ENCODE measurements around the gene KIR2DL4. TPM values are rescaled to one million over a fixed set of nuclear protein-coding genes. Genes with fewer than 3 reads are reported as not detected.
"Not testable (repeated sequence)": the region's sequence is repeated elsewhere in the genome, so short reads cannot be mapped to it uniquely, and the experiment has no call there.

The KIR2DL4 gene
- total RNA-seq, 2 experiments from 2014 or later = not detected

- H3K36me3 Mint-ChIP-seq (ENCODE audit: low read depth); H3K4me1 Mint-ChIP-seq; intact Hi-C loops (cut with DNase I, micrococcal nuclease); H3K27ac Mint-ChIP-seq; H3K4me3 Mint-ChIP-seq; CTCF ChIA-PET; POLR2A ChIA-PET; H3K27me3 Mint-ChIP-seq; ATAC-seq; DNase-seq; H3K9me3 Mint-ChIP-seq (ENCODE audit: low read depth): not testable (repeated sequence)
Measured at GRCh38 chr19:54777851-54778250, 25.6 kb upstream of the KIR2DL4 start.

GRCh38 chr19:54778896-54779295 lies 24.5 kb upstream of the KIR2DL4 start:
- DNase-seq; H3K27me3 Mint-ChIP-seq; POLR2A ChIA-PET; H3K27ac Mint-ChIP-seq; intact Hi-C loops (cut with DNase I, micrococcal nuclease); H3K4me3 Mint-ChIP-seq; H3K4me1 Mint-ChIP-seq; H3K9me3 Mint-ChIP-seq (ENCODE audit: low read depth); H3K36me3 Mint-ChIP-seq (ENCODE audit: low read depth); CTCF ChIA-PET; ATAC-seq: not testable (repeated sequence)

GRCh38 chr19:54782916-54783315 lies 20.5 kb upstream of the KIR2DL4 start:
- not testable (repeated sequence) for ATAC-seq

GRCh38 chr19:54786091-54786723 lies 17.2 kb upstream of the KIR2DL4 start:
- H3K9me3 Mint-ChIP-seq (ENCODE audit: low read depth); H3K4me3 Mint-ChIP-seq; DNase-seq; H3K36me3 Mint-ChIP-seq (ENCODE audit: low read depth); POLR2A ChIA-PET; H3K27ac Mint-ChIP-seq; H3K4me1 Mint-ChIP-seq; intact Hi-C loops (cut with DNase I, micrococcal nuclease); CTCF ChIA-PET; ATAC-seq: not testable (repeated sequence)
- peaks cover 21% of the 10 kb centered on the region for H3K27me3 Mint-ChIP-seq

More at GRCh38 chr19:54782916-54783315, 20.5 kb upstream of the KIR2DL4 start:
- H3K36me3 Mint-ChIP-seq (ENCODE audit: low read depth); H3K27ac Mint-ChIP-seq; CTCF ChIA-PET; H3K4me1 Mint-ChIP-seq; intact Hi-C loops (cut with DNase I, micrococcal nuclease); H3K4me3 Mint-ChIP-seq; POLR2A ChIA-PET; DNase-seq; H3K9me3 Mint-ChIP-seq (ENCODE audit: low read depth): not testable (repeated sequence)
- H3K27me3 Mint-ChIP-seq = peaks cover 19% of the 10 kb centered on the region

GRCh38 chr19:54788154-54788553 lies 15.3 kb upstream of the KIR2DL4 start:
- H3K27me3 Mint-ChIP-seq = peaks cover 23% of the 10 kb centered on the region
- DNase-seq; H3K4me1 Mint-ChIP-seq; ATAC-seq; POLR2A ChIA-PET; H3K27ac Mint-ChIP-seq; H3K4me3 Mint-ChIP-seq; intact Hi-C loops (cut with DNase I, micrococcal nuclease); CTCF ChIA-PET; H3K9me3 Mint-ChIP-seq (ENCODE audit: low read depth); H3K36me3 Mint-ChIP-seq (ENCODE audit: low read depth): not testable (repeated sequence)

GRCh38 chr19:54790711-54791110 lies 12.7 kb upstream of the KIR2DL4 start:
- Mint-ChIP-seq H3K27ac (no peak overlapping the region), H3K4me1 (peaks cover 9% of the 10 kb centered on the region), H3K36me3 (ENCODE audit: low read depth) (no peaks in the 10 kb centered on the region), H3K27me3 (peaks cover 24% of the 10 kb centered on the region), H3K9me3 (ENCODE audit: low read depth) (no peaks in the 10 kb centered on the region), H3K4me3 (no peak overlapping the region)
- no peak for DNase-seq
- intact Hi-C loops (cut with DNase I, micrococcal nuclease) = no loop called here
- CTCF ChIA-PET = interaction anchor here (0.7 kb wide), 1 partner anchor 189 kb away, joined by 3 read pairs; no protein-coding TSS in a partner anchor
- POLR2A ChIA-PET = no interaction called here
- no peak for ATAC-seq

GRCh38 chr19:54791476-54791875 lies 11.9 kb upstream of the KIR2DL4 start:
- peaks cover 24% of the 10 kb centered on the region for H3K27me3 Mint-ChIP-seq
- POLR2A ChIA-PET = no interaction called here
- DNase-seq = no peak
- no peak overlapping the region for H3K4me3 Mint-ChIP-seq
- no peak for ATAC-seq
- H3K9me3 Mint-ChIP-seq (ENCODE audit: low read depth) = no peaks in the 10 kb centered on the region
- peaks cover 9% of the 10 kb centered on the region for H3K4me1 Mint-ChIP-seq
- H3K27ac Mint-ChIP-seq = no peak overlapping the region
- no peaks in the 10 kb centered on the region for H3K36me3 Mint-ChIP-seq (ENCODE audit: low read depth)
- intact Hi-C loops (cut with DNase I, micrococcal nuclease) = no loop called here
- CTCF ChIA-PET = interaction anchor here (0.5 to 0.7 kb wide), 2 partner anchors 189 to 1351 kb away, joined by 3 read pairs; no protein-coding TSS in a partner anchor

GRCh38 chr19:54792814-54793213 lies 10.6 kb upstream of the KIR2DL4 start:
- Mint-ChIP-seq H3K4me1 (peaks cover 9% of the 10 kb centered on the region), H3K4me3 (peak overlapping the region; percentile 41), H3K27me3 (peaks cover 26% of the 10 kb centered on the region), H3K36me3 (ENCODE audit: low read depth) (no peaks in the 10 kb centered on the region), H3K9me3 (ENCODE audit: low read depth) (no peaks in the 10 kb centered on the region), H3K27ac (no peak overlapping the region)
- no peak for ATAC-seq
- ChIA-PET POLR2A (no interaction called here), CTCF (no interaction called here)
- no peak for DNase-seq
- intact Hi-C loops (cut with DNase I, micrococcal nuclease) = no loop called here

GRCh38 chr19:54795758-54796157 lies 7.7 kb upstream of the KIR2DL4 start:
- H3K4me3 Mint-ChIP-seq = no peak overlapping the region
- CTCF ChIA-PET = no interaction called here
- no peaks in the 10 kb centered on the region for H3K36me3 Mint-ChIP-seq (ENCODE audit: low read depth)
- H3K4me1 Mint-ChIP-seq = peaks cover 9% of the 10 kb centered on the region
- H3K27ac Mint-ChIP-seq = no peak overlapping the region
- DNase-seq (no peak), ATAC-seq (no peak)
- peaks cover 30% of the 10 kb centered on the region for H3K27me3 Mint-ChIP-seq
- POLR2A ChIA-PET = no interaction called here
- intact Hi-C loops (cut with DNase I, micrococcal nuclease) = no loop called here
- H3K9me3 Mint-ChIP-seq (ENCODE audit: low read depth) = no peaks in the 10 kb centered on the region

- CTCF ChIA-PET = no interaction called here
- Mint-ChIP-seq H3K27me3 (peaks cover 11% of the 10 kb centered on the region), H3K27ac (no peak overlapping the region), H3K9me3 (ENCODE audit: low read depth) (no peaks in the 10 kb centered on the region), H3K4me3 (no peak overlapping the region), H3K4me1 (no peaks in the 10 kb centered on the region), H3K36me3 (ENCODE audit: low read depth) (no peaks in the 10 kb centered on the region)
- no peak for ATAC-seq
- DNase-seq = no peak
- POLR2A ChIA-PET = no interaction called here
- intact Hi-C loops (cut with DNase I, micrococcal nuclease) = no loop called here
Measured at GRCh38 chr19:54804101-54804500, 691 bp downstream of the KIR2DL4 start.

GRCh38 chr19:54804571-54804970 lies 1.2 kb downstream of the KIR2DL4 start:
- ATAC-seq = no peak

GRCh38 chr19:54805665-54806515 lies 2.5 kb downstream of the KIR2DL4 start:
- peaks cover 18% of the 10 kb centered on the region for H3K27me3 Mint-ChIP-seq

More at GRCh38 chr19:54804571-54804970, 1.2 kb downstream of the KIR2DL4 start:
- Mint-ChIP-seq H3K36me3 (ENCODE audit: low read depth) (no peaks in the 10 kb centered on the region), H3K4me3 (no peak overlapping the region), H3K27me3 (peaks cover 10% of the 10 kb centered on the region), H3K27ac (no peak overlapping the region), H3K4me1 (no peaks in the 10 kb centered on the region), H3K9me3 (ENCODE audit: low read depth) (no peaks in the 10 kb centered on the region)
- CTCF ChIA-PET = interaction anchor here (0.5 kb wide), 1 partner anchor 207 kb away, joined by 3 read pairs; no protein-coding TSS in a partner anchor
- intact Hi-C loops (cut with DNase I, micrococcal nuclease) = no loop called here
- no peak for DNase-seq
- POLR2A ChIA-PET = no interaction called here

More at GRCh38 chr19:54805665-54806515, 2.5 kb downstream of the KIR2DL4 start:
- Mint-ChIP-seq H3K36me3 (ENCODE audit: low read depth) (no peaks in the 10 kb centered on the region), H3K27ac (no peak overlapping the region), H3K4me3 (no peak overlapping the region), H3K9me3 (ENCODE audit: low read depth) (no peaks in the 10 kb centered on the region), H3K4me1 (no peaks in the 10 kb centered on the region)
- ChIA-PET CTCF (no interaction called here), POLR2A (no interaction called here)
- ATAC-seq = no peak
- intact Hi-C loops (cut with DNase I, micrococcal nuclease) = no loop called here
- DNase-seq = no peak

All from activated CD4-positive, alpha-beta T cell treated with anti-CD3 and anti-CD28 coated beads for 36 hours (primary cell).